Gastroesophageal sphincter (tissue), 4 donors: ENCODE data around the gene MOK. TPM values are rescaled to one million over a fixed set of nuclear protein-coding genes. Genes with fewer than 3 reads are reported as not detected.

Source experiments
- ATAC-seq: fragments of 150-250 bp; one replicate; pipeline ENCODE4 v1.9.1; 2016; ENCODE audit warnings: mild to moderate bottlenecking, moderate library complexity
- H3K27ac ChIP-seq, 4 donors: fragments of 200-600 bp; sonication (generic) in 3 of 4; 1 replicate in 3 of 4; 2 replicates in 1 of 4; pipeline ENCODE4 v1.5.1; 2016 to 2019
- H3K27me3 ChIP-seq: fragments of 200-600 bp; sonication (generic); one replicate; pipeline ENCODE4 v1.5.1; 2019
- H3K36me3 ChIP-seq, 2 donors: fragments of 200-600 bp; sonication (generic); one replicate each; pipeline ENCODE4 v1.5.1; 2019; ENCODE audit warnings: control low read depth in 1 of 2
- H3K4me1 ChIP-seq, 3 donors: fragments of 200-600 bp; sonication (generic); 1 replicate in 2 of 3; 2 replicates in 1 of 3; pipeline ENCODE4 v1.5.1; 2016 to 2019; ENCODE audit warnings: control low read depth in 2 of 3
- H3K4me3 ChIP-seq, 2 donors: fragments of 200-600 bp; sonication (generic); one replicate each; pipeline ENCODE4 v1.5.1; 2019; ENCODE audit warnings: mild to moderate bottlenecking in 1 of 2, moderate library complexity in 1 of 2
- H3K9me3 ChIP-seq, 3 donors: fragments of 200-600 bp; sonication (generic); one replicate each; pipeline ENCODE4 v1.5.1; 2017 to 2019; ENCODE audit warnings: control low read depth in 2 of 3
- EP300 ChIP-seq: sonication (generic); formaldehyde crosslinking; IDR thresholded peaks from one replicate; pipeline ENCODE4 v1.6.1; 2017; ENCODE audit warnings: antibody characterized with exemption, mild to moderate bottlenecking
- POLR2A ChIP-seq, 2 donors: fragments of 450-650 bp; IDR thresholded peaks; one replicate each; pipeline ENCODE4 v1.6.1; 2017; ENCODE audit warnings: antibody characterized with exemption in 2 of 2, mild to moderate bottlenecking in 2 of 2, moderate library complexity in 1 of 2
- POLR2AphosphoS5 ChIP-seq: sonication (generic); formaldehyde crosslinking; IDR thresholded peaks from one replicate; pipeline ENCODE4 v1.6.1; 2017; ENCODE audit warnings: antibody characterized with exemption
- WGBS, 2 donors: methylation state at CpG; one replicate each; pipeline ENCODE4 v1.1.5; 2018; ENCODE audit warnings: low coverage in 1 of 2; 5-methylcytosine and 5-hydroxymethylcytosine counted together
- total RNA-seq, 4 donors: library from RNA; depleted of rRNA; stranded (reverse); fragments of >200 nt; gene quantifications; one replicate each; pipeline ENCODE4 v1.1.0, GENCODE V29; 2016
- TF ChIP-seq, protein P1 (sequence below), 4 experiments: fragments of 200-600 bp in 2 of 4; fragments of 450-650 bp in 2 of 4; sonication (generic) in 1 of 4; IDR thresholded peaks; one replicate each; pipeline ENCODE4 v1.5.1; 2017 to 2019; ENCODE audit warnings: antibody characterized with exemption in 4 of 4, mild to moderate bottlenecking in 2 of 4, moderate library complexity in 2 of 4

The MOK gene
- total RNA-seq, 4 donors from 2014 or later, result 10.6 to 15.4 (median 10.7) TPM

- H3K4me1 ChIP-seq, result peaks cover 0 to 19% (median 0%) of the 10 kb centered on the region in 3 donors
- H3K27ac ChIP-seq, result peak overlapping the region; percentile 14 to 72 (median 51)
- WGBS, 2 donors, result 29 to 63% methylated on average over 6 to 8 of the region's 9 CpGs
- no peak for TF ChIP-seq EP300
- peak; percentile 49 for TF ChIP-seq POLR2AphosphoS5
- TF ChIP-seq POLR2A (IDR thresholded peaks at IDR 0.05), result no peak
- TF ChIP-seq, protein P1, sequence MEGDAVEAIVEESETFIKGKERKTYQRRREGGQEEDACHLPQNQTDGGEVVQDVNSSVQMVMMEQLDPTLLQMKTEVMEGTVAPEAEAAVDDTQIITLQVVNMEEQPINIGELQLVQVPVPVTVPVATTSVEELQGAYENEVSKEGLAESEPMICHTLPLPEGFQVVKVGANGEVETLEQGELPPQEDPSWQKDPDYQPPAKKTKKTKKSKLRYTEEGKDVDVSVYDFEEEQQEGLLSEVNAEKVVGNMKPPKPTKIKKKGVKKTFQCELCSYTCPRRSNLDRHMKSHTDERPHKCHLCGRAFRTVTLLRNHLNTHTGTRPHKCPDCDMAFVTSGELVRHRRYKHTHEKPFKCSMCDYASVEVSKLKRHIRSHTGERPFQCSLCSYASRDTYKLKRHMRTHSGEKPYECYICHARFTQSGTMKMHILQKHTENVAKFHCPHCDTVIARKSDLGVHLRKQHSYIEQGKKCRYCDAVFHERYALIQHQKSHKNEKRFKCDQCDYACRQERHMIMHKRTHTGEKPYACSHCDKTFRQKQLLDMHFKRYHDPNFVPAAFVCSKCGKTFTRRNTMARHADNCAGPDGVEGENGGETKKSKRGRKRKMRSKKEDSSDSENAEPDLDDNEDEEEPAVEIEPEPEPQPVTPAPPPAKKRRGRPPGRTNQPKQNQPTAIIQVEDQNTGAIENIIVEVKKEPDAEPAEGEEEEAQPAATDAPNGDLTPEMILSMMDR (IDR thresholded peaks at IDR 0.05), result no peak
- no peaks in the 10 kb centered on the region for H3K27me3 ChIP-seq
- no peaks in the 10 kb centered on the region for H3K9me3 ChIP-seq
- no peak overlapping the region for H3K4me3 ChIP-seq
- H3K36me3 ChIP-seq, result peaks cover 0 to 6% of the 10 kb centered on the region in 2 donors
- peak; percentile 79 for ATAC-seq
Measured at GRCh38 chr14:102255401-102256190, 49.4 kb downstream of the MOK start.

- H3K4me1 ChIP-seq, result peaks cover 0 to 19% (median 0%) of the 10 kb centered on the region in 3 donors
- H3K4me3 ChIP-seq, result no peak overlapping the region
- WGBS, 2 donors, result 77 to 91% methylated on average over 20 of the region's 21 CpGs
- H3K9me3 ChIP-seq, result no peaks in the 10 kb centered on the region
- peaks cover 0 to 22% of the 10 kb centered on the region in 2 donors for H3K36me3 ChIP-seq
- no peaks in the 10 kb centered on the region for H3K27me3 ChIP-seq
- ATAC-seq, result no peak
- H3K27ac ChIP-seq, result no peak overlapping the region
- TF ChIP-seq EP300 (no peak), POLR2AphosphoS5 (no peak), POLR2A (IDR thresholded peaks at IDR 0.05) (no peak)
- TF ChIP-seq, protein P1 (IDR thresholded peaks at IDR 0.05), result no peak
Measured at GRCh38 chr14:102252834-102253801, 51.8 kb downstream of the MOK start.

DNA sequence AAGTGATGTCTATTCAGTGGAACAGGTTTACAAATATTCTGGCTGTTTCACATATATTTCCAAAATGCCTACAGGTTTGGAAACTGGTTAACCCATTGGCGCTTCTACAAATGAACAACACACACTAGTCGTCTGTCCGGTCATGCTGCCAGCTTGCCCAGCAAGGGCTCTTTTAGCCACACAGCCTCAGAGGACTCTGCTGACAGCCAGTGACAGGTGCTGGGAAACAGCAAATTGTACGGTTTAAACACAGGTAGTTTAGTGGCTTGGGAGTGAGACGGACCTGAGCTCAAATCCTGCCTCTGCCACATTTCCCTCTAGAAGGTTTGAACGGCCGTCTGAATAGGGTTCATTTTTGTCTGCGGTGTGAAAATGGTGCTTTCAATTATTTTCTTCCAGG, 53.8 kb downstream of the MOK start:
- Histone ChIP-seq H3K9me3 (no peaks in the 10 kb centered on the region), H3K4me1 (peaks cover 0 to 7% (median 0%) of the 10 kb centered on the region in 3 donors), H3K36me3 (peaks cover 0 to 22% of the 10 kb centered on the region in 2 donors), H3K27me3 (no peaks in the 10 kb centered on the region), H3K27ac (no peak overlapping the region), H3K4me3 (no peak overlapping the region)
- WGBS, 2 donors, result 87 to 93% methylated on average over 5 to 8 of the region's 8 CpGs
- ATAC-seq, result no peak
- no peak for TF ChIP-seq POLR2AphosphoS5
- no peak for TF ChIP-seq POLR2A (IDR thresholded peaks at IDR 0.05)
- TF ChIP-seq, protein P1 (IDR thresholded peaks at IDR 0.05), result no peak
- TF ChIP-seq EP300, result no peak

DNA sequence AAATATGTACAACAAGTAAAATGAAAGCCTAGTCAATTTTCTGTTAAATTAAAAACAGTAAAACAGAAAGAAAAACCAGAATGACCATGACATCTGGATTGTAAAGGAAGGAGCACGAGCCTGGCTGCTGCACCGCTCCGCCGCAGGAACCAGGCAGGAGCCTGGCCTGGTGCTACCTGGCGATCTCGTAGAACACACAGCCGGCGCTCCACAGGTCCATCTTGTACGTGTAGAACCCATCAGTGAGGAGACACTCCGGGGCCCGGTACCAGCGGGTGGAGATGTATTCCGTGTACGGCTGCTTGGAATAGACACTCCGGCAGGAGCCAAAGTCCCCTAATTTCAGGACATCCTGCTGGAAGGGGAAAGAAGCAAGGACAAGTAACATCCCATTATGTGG, 54.3 kb downstream of the MOK start:
- Histone ChIP-seq H3K27ac (no peak overlapping the region), H3K4me3 (no peak overlapping the region), H3K36me3 (peaks cover 0 to 22% of the 10 kb centered on the region in 2 donors), H3K9me3 (no peaks in the 10 kb centered on the region), H3K4me1 (peaks cover 0 to 5% (median 0%) of the 10 kb centered on the region in 3 donors), H3K27me3 (no peaks in the 10 kb centered on the region)
- ATAC-seq, result no peak
- WGBS, 2 donors, result 89 to 100% methylated on average over 3 to 7 of the region's 15 CpGs
- TF ChIP-seq, protein P1 (IDR thresholded peaks at IDR 0.05), result no peak
- no peak for TF ChIP-seq POLR2A (IDR thresholded peaks at IDR 0.05)
- TF ChIP-seq POLR2AphosphoS5, result no peak
- no peak for TF ChIP-seq EP300
